ENCODE data around the gene RNF208. TPM values are rescaled to one million over a fixed set of nuclear protein-coding genes. Genes with fewer than 3 reads are reported as not detected.

The RNF208 gene
- polyA plus RNA-seq, 1 donor = 11.0 TPM

DNA sequence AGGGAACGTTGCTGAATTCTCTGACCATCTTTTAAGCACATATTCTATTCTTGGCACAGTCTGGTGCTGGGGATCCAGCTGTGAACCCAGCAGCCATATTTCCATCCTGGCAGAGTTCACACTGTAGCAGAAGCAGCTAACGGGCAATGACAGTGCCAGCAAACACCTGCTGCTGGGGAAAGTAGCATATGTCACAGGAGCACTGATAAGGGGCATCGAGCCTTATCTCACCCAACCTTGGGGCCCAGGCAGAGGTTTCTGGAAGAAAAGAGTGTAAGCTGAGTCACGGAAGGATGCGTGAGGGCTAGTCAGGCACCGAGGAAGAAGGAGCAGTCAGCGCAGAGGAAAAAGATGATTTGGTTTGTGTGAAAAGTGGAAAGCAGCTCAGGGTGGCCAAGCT is 15.4 kb downstream of the RNF208 start:
- WGBS (ENCODE audit: insufficient coverage, low lambda C conversion rate) = 93% methylated on average over 3 of the region's 7 CpGs
- peak overlapping the region; percentile 95 for H3K4me3 ChIP-seq (ENCODE audit: low read length)

DNA sequence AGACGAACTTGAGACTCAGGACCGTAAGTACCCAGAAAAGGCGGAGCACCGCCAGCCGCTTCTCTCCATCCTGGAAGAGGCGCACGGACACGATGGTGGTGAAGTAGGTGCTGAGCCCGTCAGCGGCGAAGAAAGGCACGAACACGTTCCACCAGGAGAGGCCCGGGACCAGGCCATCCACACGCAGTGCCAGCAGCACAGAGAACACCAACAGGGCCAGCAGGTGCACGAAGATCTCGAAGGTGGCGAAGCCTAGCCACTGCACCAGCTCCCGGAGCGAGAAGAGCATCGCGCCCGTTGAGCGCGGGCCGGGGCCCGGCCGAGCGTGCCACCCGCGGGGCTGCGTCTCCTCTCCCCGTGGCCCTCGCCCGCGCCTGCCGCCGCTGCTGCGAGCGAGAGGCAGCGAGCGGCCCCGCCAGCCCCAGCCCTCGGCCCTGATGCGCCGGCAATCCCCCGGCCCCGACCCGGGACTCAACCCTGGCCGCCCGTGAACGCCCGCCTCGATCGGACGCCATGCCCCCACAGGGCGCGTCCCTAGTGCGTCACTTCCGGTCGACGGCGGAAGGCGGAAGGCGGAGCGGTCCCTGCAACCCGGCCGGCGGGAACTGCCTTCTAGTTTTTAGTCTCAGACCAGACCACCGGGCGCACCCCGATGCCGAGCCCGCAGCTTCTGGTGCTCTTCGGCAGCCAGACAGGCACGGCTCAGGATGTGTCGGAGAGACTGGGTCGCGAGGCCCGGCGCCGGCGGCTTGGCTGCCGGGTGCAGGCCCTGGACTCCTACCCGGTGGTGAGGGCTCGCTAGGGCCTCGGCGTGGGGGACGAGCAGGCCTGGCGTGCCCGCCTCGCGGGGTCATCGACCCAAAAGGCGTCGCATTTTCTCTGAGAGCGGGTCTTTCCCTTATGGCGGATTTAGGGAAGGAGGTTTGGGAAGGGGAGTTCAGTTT is 16.6 kb downstream of the RNF208 start, which contains the start of the genes NDOR1 and TMEM203:
Gene NDOR1, plus strand, starts transcription at position 575 of the 944 bp plus-strand sequence. Its CDS starts 78 bp downstream, at position 653.
Gene TMEM203, minus strand, starts transcription at position 523 of the 944 bp plus-strand sequence. Its CDS starts 234 bp downstream, at position 289.
- Histone ChIP-seq H3K9me3 (ENCODE audit: control insufficient read depth, low read depth, low read length) (no peaks in the 10 kb centered on the region), H3K4me1 (ENCODE audit: control insufficient read depth, insufficient read depth, low read length) (peaks cover 27% of the 10 kb centered on the region), H3K4me3 (ENCODE audit: low read length) (peak within 1 kb of the TSS; percentile 95), H3K27ac (ENCODE audit: low read length) (peak within 1 kb of the TSS; percentile 48), H3K36me3 (ENCODE audit: control insufficient read depth, insufficient read depth, low read length) (peaks cover 6% of the 10 kb centered on the region), H3K27me3 (ENCODE audit: control insufficient read depth, insufficient read depth, low read length) (no peaks in the 10 kb centered on the region)
- peak; percentile 81 to 86 for DNase-seq
- 0% methylated on average over 1 of the region's 98 CpGs for WGBS (ENCODE audit: insufficient coverage, low lambda C conversion rate)

More for the DNA sequence above, 15.4 kb downstream of the RNF208 start:
- Histone ChIP-seq H3K4me1 (ENCODE audit: control insufficient read depth, insufficient read depth, low read length) (peaks cover 21% of the 10 kb centered on the region), H3K27ac (ENCODE audit: low read length) (no peak overlapping the region), H3K9me3 (ENCODE audit: control insufficient read depth, low read depth, low read length) (no peaks in the 10 kb centered on the region), H3K27me3 (ENCODE audit: control insufficient read depth, insufficient read depth, low read length) (no peaks in the 10 kb centered on the region), H3K36me3 (ENCODE audit: control insufficient read depth, insufficient read depth, low read length) (peaks cover 6% of the 10 kb centered on the region)
- no peak for DNase-seq

DNA sequence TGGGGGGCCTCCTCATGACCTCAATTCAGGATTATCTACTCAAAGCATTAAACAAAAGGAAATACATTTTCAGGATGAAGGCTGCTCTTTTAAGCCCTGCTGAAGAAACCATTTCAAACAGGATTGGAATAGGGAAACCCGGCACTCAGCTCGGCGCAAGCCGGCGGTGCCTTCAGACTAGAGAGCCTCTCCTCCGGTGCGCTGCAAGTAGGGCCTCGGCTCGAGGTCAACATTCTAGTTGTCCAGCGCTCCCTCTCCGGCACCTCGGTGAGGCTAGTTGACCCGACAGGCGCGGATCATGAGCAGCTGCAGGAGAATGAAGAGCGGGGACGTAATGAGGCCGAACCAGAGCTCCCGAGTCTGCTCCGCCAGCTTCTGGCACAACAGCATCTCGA is 17.3 kb downstream of the RNF208 start:
- H3K27ac ChIP-seq (ENCODE audit: low read length) = peak overlapping the region; percentile 48
- peaks cover 27% of the 10 kb centered on the region for H3K4me1 ChIP-seq (ENCODE audit: control insufficient read depth, insufficient read depth, low read length)
- peak overlapping the region; percentile 95 for H3K4me3 ChIP-seq (ENCODE audit: low read length)
- H3K36me3 ChIP-seq (ENCODE audit: control insufficient read depth, insufficient read depth, low read length) = peaks cover 4% of the 10 kb centered on the region
- no peak for DNase-seq
- WGBS (ENCODE audit: insufficient coverage, low lambda C conversion rate) = 20% methylated on average over 1 of the region's 21 CpGs
- no peaks in the 10 kb centered on the region for H3K9me3 ChIP-seq (ENCODE audit: control insufficient read depth, low read depth, low read length)
- no peaks in the 10 kb centered on the region for H3K27me3 ChIP-seq (ENCODE audit: control insufficient read depth, insufficient read depth, low read length)

DNA sequence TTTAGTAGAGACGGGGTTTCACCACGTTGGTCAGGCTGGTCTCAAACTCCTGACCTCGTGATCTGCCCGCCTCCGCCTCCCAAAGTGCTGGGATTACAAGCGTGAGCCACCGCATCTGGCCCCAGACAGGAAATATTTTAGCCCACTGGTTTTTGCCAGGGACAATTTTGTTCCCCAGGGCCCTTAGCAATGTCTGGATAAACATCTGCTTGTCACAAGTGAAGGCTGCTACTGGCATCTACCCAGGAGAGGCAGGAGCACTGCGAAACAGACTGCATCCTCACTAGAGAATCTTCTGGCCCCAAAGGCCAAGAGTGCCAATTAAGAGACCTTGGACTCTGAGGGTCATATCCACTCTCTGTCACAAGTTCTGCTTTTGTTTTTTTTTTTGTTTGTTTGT is 19.1 kb downstream of the RNF208 start:
- H3K36me3 ChIP-seq (ENCODE audit: control insufficient read depth, insufficient read depth, low read length) = peaks cover 3% of the 10 kb centered on the region
- no peak overlapping the region for H3K27ac ChIP-seq (ENCODE audit: low read length)
- H3K9me3 ChIP-seq (ENCODE audit: control insufficient read depth, low read depth, low read length) = no peaks in the 10 kb centered on the region
- DNase-seq = no peak
- no CpG with 5 or more reads among the region's 8 CpGs for WGBS (ENCODE audit: insufficient coverage, low lambda C conversion rate)
- no peak overlapping the region for H3K4me3 ChIP-seq (ENCODE audit: low read length)
- H3K4me1 ChIP-seq (ENCODE audit: control insufficient read depth, insufficient read depth, low read length) = peaks cover 42% of the 10 kb centered on the region
- H3K27me3 ChIP-seq (ENCODE audit: control insufficient read depth, insufficient read depth, low read length) = no peaks in the 10 kb centered on the region

DNA sequence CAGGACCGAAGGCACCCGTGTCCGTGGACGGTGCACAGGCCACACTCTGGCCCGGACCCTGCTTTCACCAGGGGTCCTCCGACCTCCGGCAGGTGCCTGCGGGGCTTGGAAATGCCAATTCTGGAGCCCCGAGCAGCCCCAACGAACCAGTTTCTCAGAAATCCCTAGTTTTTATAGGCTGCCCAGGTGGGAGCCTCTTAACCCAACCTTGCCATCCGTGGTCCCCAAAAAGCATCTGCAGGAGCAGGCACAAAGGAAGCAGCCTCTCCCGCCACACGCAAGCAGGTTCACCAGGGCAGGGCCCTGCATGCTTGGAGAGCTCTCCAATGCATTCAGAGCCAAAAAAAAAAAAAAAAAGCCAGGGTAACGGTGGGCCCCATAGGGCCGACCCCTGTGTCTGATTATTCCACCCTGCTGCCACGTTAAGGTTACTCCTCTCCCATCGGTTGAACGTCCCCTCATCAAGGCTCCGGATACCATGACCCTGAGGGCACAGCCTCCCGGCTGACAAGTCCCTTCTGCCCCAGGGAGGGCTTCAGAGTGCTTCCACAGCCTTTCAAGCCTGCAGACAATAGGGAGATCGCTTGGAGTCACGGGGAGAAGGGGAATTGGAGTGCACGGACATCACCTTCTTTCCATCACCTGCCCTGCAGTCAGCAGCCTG is 20.7 kb downstream of the RNF208 start:
- peaks cover 55% of the 10 kb centered on the region for H3K4me1 ChIP-seq (ENCODE audit: control insufficient read depth, insufficient read depth, low read length)
- H3K27ac ChIP-seq (ENCODE audit: low read length) = peak overlapping the region; percentile 82
- peak overlapping the region; percentile 76 for H3K4me3 ChIP-seq (ENCODE audit: low read length)
- DNase-seq = no peak
- no peaks in the 10 kb centered on the region for H3K27me3 ChIP-seq (ENCODE audit: control insufficient read depth, insufficient read depth, low read length)
- no peaks in the 10 kb centered on the region for H3K9me3 ChIP-seq (ENCODE audit: control insufficient read depth, low read depth, low read length)
- WGBS (ENCODE audit: insufficient coverage, low lambda C conversion rate) = no CpG with 5 or more reads among the region's 23 CpGs
- peaks cover 3% of the 10 kb centered on the region for H3K36me3 ChIP-seq (ENCODE audit: control insufficient read depth, insufficient read depth, low read length)

DNA sequence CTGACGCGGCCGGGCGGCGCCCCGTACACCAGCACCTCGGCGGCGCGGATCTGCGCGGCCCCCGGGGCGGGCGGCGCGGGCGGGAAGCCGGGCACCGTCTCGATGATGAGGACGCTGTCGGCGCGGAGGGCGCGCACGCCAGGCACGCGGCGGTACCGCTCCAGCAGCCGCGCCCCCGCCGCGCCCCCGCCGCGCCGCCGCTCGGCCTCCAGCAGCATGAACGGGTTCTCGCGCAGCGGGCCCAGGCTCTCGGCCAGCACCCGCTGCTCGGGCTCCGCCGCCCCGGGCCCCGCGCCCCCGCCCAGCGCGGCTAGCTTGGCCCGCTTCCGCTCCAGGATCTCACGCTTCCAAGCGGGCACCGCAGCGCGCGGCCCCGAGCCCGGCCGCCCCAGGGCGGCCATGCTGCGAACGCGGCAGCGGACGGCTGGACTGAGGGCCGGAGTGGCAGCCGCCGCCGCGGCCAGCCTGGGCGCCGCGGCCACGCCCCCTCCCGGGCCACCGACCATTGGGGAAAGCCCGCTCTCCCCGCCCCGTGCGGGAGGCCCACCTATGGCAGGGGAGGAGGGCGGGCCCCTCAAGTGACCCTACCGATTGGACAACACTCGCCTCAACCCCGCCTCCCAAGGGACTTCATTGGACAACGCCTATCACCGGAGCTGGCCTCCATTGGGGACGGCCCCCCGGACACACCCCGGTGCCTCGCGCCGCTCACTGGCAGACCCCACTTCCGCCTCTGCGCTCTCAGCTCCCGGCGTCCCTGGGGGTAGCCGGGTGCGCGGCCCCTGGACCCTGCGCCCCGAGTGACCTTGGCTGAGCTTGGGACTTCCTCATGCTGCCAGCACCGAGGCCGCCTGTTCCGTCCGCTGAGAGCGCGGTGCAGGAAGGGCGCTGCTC is 21.5 kb downstream of the RNF208 start, which contains the start of gene TPRN:
Gene TPRN, minus strand, starts transcription at position 431 of the 894 bp plus-strand sequence. Its CDS starts 30 bp downstream, at position 401.
- no CpG with 5 or more reads among the region's 118 CpGs for WGBS (ENCODE audit: insufficient coverage, low lambda C conversion rate)
- no peaks in the 10 kb centered on the region for H3K27me3 ChIP-seq (ENCODE audit: control insufficient read depth, insufficient read depth, low read length)

DNA sequence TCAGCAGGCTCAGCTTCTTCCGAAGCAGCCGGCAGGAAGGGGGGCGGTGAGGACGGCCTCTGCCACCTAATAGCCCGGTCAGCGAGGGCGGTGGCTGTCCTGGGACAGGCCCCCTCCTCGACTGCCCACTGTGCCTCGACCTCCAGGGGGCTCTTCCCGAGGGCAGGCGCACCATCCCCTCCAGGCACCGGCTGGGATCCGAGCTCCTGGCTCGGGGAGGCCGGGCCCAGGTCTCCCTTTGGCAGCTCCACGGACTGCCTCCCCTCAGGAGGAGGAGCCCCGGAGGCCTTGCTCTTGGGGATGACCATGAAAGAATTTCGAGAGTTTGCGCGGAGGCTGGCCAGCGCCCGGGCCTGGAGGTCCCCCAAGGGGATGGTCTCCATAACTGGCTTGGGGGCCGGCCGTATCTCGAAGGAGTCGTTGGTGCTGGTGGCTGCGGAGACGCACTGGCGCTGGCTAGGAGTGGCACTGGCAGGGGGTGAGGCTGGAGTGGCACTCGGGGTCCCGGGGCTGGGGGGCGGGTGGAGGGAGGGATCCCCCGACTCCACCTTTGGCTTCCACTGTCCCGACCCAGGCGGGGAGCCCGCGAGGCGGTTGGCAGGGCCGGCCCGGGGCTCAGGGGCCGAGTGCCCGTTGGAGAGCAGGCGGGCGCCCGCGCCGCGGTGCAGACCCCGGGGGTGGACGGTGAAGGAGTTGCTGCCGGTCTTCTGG is 22.5 kb downstream of the RNF208 start:
- Histone ChIP-seq H3K27ac (ENCODE audit: low read length) (peak overlapping the region; percentile 83), H3K27me3 (ENCODE audit: control insufficient read depth, insufficient read depth, low read length) (no peaks in the 10 kb centered on the region), H3K4me3 (ENCODE audit: low read length) (peak overlapping the region; percentile 67), H3K36me3 (ENCODE audit: control insufficient read depth, insufficient read depth, low read length) (peaks cover 3% of the 10 kb centered on the region), H3K9me3 (ENCODE audit: control insufficient read depth, low read depth, low read length) (no peaks in the 10 kb centered on the region), H3K4me1 (ENCODE audit: control insufficient read depth, insufficient read depth, low read length) (peaks cover 67% of the 10 kb centered on the region)
- DNase-seq = peak in 1 of 2 donors; percentile 22
- no CpG with 5 or more reads among the region's 51 CpGs for WGBS (ENCODE audit: insufficient coverage, low lambda C conversion rate)

More for the DNA sequence above, 21.5 kb downstream of the RNF208 start, which contains the start of gene TPRN:
- Histone ChIP-seq H3K36me3 (ENCODE audit: control insufficient read depth, insufficient read depth, low read length) (peaks cover 3% of the 10 kb centered on the region), H3K27ac (ENCODE audit: low read length) (peak within 1 kb of the TSS; percentile 83), H3K4me1 (ENCODE audit: control insufficient read depth, insufficient read depth, low read length) (peaks cover 60% of the 10 kb centered on the region), H3K4me3 (ENCODE audit: low read length) (peak within 1 kb of the TSS; percentile 76), H3K9me3 (ENCODE audit: control insufficient read depth, low read depth, low read length) (no peaks in the 10 kb centered on the region)
- DNase-seq = peak; percentile 99 to 100

DNA sequence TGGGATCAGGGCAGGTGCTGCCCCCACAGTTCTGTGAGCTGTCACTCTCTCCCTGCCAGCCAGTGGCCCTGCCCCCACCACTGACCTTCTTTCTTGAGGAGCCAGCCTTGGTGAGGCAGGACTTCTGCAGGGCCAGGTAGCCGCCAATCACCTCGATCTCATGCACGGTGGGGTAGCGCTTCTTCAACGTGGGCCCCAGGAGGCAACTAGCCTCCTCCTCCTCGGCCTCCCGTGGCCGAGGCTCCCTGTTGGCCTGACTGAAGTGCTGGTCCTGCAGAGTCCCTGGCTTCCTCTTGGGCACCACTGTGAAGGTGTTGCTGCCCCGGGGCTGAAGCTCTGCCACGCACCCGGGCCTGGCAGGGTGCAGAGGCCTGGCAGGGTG is 23.1 kb downstream of the RNF208 start:
- peak overlapping the region; percentile 67 for H3K4me3 ChIP-seq (ENCODE audit: low read length)
- H3K27me3 ChIP-seq (ENCODE audit: control insufficient read depth, insufficient read depth, low read length) = no peaks in the 10 kb centered on the region
- no CpG with 5 or more reads among the region's 11 CpGs for WGBS (ENCODE audit: insufficient coverage, low lambda C conversion rate)
- no peak for DNase-seq
- H3K9me3 ChIP-seq (ENCODE audit: control insufficient read depth, low read depth, low read length) = no peaks in the 10 kb centered on the region
- peaks cover 63% of the 10 kb centered on the region for H3K4me1 ChIP-seq (ENCODE audit: control insufficient read depth, insufficient read depth, low read length)
- peaks cover 3% of the 10 kb centered on the region for H3K36me3 ChIP-seq (ENCODE audit: control insufficient read depth, insufficient read depth, low read length)
- H3K27ac ChIP-seq (ENCODE audit: low read length) = peak overlapping the region; percentile 83
